NB4 (cell line): ENCODE data around the gene TBC1D21.

ENCODE experiments used
- DNase-seq: peaks from one replicate; pipeline ENCODE4 v3.0.0; 2010; ENCODE audit warnings: low read depth
- H3K4me3 ChIP-seq: one replicate; pipeline ENCODE4 v1.5.1; 2011; ENCODE audit warnings: mild to moderate bottlenecking, low read depth, low read length, moderate library complexity
- CTCF ChIP-seq: IDR thresholded peaks from one replicate; pipeline ENCODE4 v1.5.1; 2012; ENCODE audit warnings: low read depth, low read length
- MYC ChIP-seq: IDR thresholded peaks from 2 replicates; pipeline ENCODE4 v1.6.1; 2011; ENCODE audit warnings: low read depth, low read length
- POLR2A ChIP-seq: IDR thresholded peaks from 2 replicates; pipeline ENCODE4 v1.6.1; 2011; ENCODE audit warnings: mild to moderate bottlenecking; ENCODE audit not compliant: insufficient read length; ENCODE audit errors: extremely low read depth
- TF ChIP-seq, protein P1 (sequence below): IDR thresholded peaks from 2 replicates; pipeline ENCODE4 v1.6.1; 2011; ENCODE audit warnings: low read depth, low read length

TBC1D21 gene

GRCh38 chr15:73867956-73868355, 5.4 kb upstream of the TBC1D21 start:
- no peak for TF ChIP-seq MYC
- no peak overlapping the region for H3K4me3 ChIP-seq
- DNase-seq: no peak

GRCh38 chr15:73869216-73869995, 4.0 kb upstream of the TBC1D21 start:
- TF ChIP-seq CTCF (no peak), POLR2A (no peak), MYC (no peak)
- TF ChIP-seq, protein P1, sequence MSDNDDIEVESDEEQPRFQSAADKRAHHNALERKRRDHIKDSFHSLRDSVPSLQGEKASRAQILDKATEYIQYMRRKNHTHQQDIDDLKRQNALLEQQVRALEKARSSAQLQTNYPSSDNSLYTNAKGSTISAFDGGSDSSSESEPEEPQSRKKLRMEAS: no peak
- no peak overlapping the region for H3K4me3 ChIP-seq
- no peak for DNase-seq

DNA sequence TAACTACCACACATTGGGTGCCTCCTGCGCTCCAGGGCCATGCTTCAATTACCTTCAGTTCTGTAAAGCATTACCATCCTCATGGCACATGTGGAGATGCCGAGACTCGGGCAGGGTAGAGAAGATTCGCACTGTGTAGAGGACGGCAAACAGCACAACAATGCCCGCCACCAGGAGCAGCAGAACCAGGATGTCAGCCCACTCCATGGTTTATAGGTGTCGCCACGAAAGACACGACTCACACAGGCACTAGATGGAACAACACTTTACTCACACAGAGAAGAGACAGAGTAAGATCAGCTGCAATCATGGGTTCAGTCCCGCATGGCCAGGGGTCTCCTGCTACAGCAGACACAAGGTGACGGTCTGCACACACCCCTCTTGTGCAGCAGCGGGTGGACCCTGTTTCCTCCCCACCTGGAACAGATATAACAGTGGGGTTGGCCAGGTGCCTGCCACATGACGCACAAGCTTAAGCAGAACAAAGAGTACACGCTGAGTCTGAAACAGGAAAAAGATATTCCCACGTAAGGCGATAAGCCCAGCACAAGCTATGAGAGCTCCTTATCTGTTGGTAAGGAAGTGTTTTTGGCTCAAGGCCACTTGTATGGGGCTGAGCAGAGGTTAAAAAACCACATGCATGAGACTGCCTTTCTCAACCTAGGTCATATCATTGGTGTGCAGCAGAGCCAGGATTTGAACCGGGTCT, 2.5 kb upstream of the TBC1D21 start:
- DNase-seq: no peak
- TF ChIP-seq, protein P1: no peak
- TF ChIP-seq MYC: no peak
- no peak for TF ChIP-seq CTCF
- TF ChIP-seq POLR2A: no peak

DNA sequence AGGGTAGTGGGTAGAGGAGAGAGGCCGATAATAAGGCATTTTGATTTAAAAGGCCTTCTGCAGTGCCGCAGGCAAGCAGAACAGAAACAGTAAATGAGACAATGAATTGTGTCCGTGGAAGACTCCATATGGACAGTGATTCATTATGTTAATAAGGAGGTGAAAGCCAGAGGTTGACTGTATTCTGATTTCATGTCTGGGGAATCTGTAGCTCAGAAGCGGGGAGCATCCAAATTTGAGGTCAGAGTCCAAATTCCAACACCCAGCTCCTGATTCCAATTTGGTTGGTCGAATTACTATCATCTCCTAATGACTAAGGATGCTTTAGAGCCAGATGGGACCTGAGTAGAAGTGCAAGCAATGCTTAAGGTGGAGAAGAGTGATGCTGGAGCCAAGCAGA, 1.0 kb upstream of the TBC1D21 start:
- no peak overlapping the region for H3K4me3 ChIP-seq
- no peak for DNase-seq
- TF ChIP-seq, protein P1: no peak
- TF ChIP-seq POLR2A (no peak), MYC (no peak), CTCF (no peak)

More for the DNA sequence above, 2.5 kb upstream of the TBC1D21 start:
- no peak overlapping the region for H3K4me3 ChIP-seq

- H3K4me3 ChIP-seq: no peak overlapping the region
- peak; percentile 61 for DNase-seq
- TF ChIP-seq, protein P1: no peak
- TF ChIP-seq CTCF (peak; percentile 51), POLR2A (no peak), MYC (no peak)
Observed at GRCh38 chr15:73873889-73874511, 636 bp downstream of the TBC1D21 start.

- TF ChIP-seq, protein P1: no peak
- no peak for TF ChIP-seq MYC
- no peak for TF ChIP-seq POLR2A
- no peak for TF ChIP-seq CTCF
- DNase-seq: no peak
- no peak overlapping the region for H3K4me3 ChIP-seq
Observed at GRCh38 chr15:73879426-73879825, 6.1 kb downstream of the TBC1D21 start.
